Brain microvascular endothelial cell (primary cell): ENCODE results near the gene CUL4A.

ENCODE experiments used
- DNase-seq: peaks from one replicate; pipeline ENCODE4 v3.0.0-alpha.2; 2020
- H3K27ac ChIP-seq: fragments of 250-450 bp; sonication (Bioruptor Pico); 2 replicates; pipeline ENCODE4 v1.5.1; 2020; ENCODE audit warnings: mild to moderate bottlenecking, moderate library complexity
- H3K27me3 ChIP-seq: fragments of 250-450 bp; sonication (Bioruptor Pico); replicated peaks from 2 replicates; pipeline ENCODE4 v1.5.1; 2020; ENCODE audit warnings: mild to moderate bottlenecking
- H3K36me3 ChIP-seq: fragments of 250-450 bp; sonication (Bioruptor Pico); replicated peaks from 2 replicates; pipeline ENCODE4 v1.5.1; 2020; ENCODE audit warnings: mild to moderate bottlenecking
- H3K4me3 ChIP-seq: 2 replicates; pipeline ENCODE4 v1.5.1; 2011; ENCODE audit warnings: low read depth, mild to moderate bottlenecking, control low read depth, low read length, moderate library complexity
- CTCF ChIP-seq: IDR thresholded peaks from 2 replicates; pipeline ENCODE4 v1.5.1; 2011; ENCODE audit warnings: low read depth, mild to moderate bottlenecking, moderate library complexity, low read length, control low read depth, inconsistent platforms; ENCODE audit errors: missing control alignments
- in situ Hi-C: cut with HindIII; loops from 2 replicates; pipeline ENCODE4 v1.10.0; 2017; ENCODE audit warnings: low sequenced_read_pairs, low pct_ligation_motif_present

CUL4A gene

DNA sequence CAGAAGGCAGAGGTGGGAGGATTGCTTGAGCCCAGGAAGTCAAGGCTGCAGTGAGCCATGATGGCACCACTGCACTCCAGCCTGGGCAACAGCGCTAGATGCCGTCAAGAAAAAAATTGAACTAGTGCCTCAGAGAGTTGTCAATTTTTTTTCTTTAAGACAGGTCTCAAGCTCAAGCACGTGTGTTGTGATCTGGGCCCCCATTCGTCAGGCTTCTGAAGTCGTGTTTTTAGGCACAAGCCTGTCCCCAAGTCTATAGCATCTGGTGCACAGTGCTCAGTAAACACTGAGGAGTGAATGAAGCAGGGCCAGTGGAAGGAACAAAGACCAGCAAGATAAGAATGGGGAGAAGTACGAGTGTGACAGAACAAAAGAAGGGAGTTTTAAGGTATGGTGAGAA lies 63.9 kb downstream of the CUL4A start:
- H3K27ac ChIP-seq, result no peak overlapping the region
- no peak for DNase-seq
- H3K27me3 ChIP-seq, result no peaks in the 10 kb centered on the region
- no peak overlapping the region for H3K4me3 ChIP-seq
- H3K36me3 ChIP-seq, result peaks cover 9% of the 10 kb centered on the region
- in situ Hi-C loops, result no loop called here
- no peak for TF ChIP-seq CTCF

GRCh38 chr13:113273851-113274590 lies 64.6 kb downstream of the CUL4A start:
- peaks cover 9% of the 10 kb centered on the region for H3K36me3 ChIP-seq
- no peak overlapping the region for H3K4me3 ChIP-seq
- TF ChIP-seq CTCF, result no peak
- in situ Hi-C loops, result no loop called here
- peak; percentile 77 for DNase-seq
- H3K27me3 ChIP-seq, result no peaks in the 10 kb centered on the region
- peak overlapping the region; percentile 50 for H3K27ac ChIP-seq

GRCh38 chr13:113274721-113275120 lies 65.3 kb downstream of the CUL4A start:
- peaks cover 9% of the 10 kb centered on the region for H3K36me3 ChIP-seq
- no peak for DNase-seq
- no peaks in the 10 kb centered on the region for H3K27me3 ChIP-seq
- in situ Hi-C loops, result no loop called here
- peak overlapping the region; percentile 50 for H3K27ac ChIP-seq
- no peak for TF ChIP-seq CTCF
- no peak overlapping the region for H3K4me3 ChIP-seq

- Histone ChIP-seq H3K36me3 (peaks cover 9% of the 10 kb centered on the region), H3K27ac (no peak overlapping the region), H3K27me3 (no peaks in the 10 kb centered on the region), H3K4me3 (no peak overlapping the region)
- peak; percentile 68 for DNase-seq
- peak; percentile 80 for TF ChIP-seq CTCF
- in situ Hi-C loops, result no loop called here
These were observed 66.0 kb downstream of the CUL4A start for GRCh38 chr13:113275387-113275786.

DNA sequence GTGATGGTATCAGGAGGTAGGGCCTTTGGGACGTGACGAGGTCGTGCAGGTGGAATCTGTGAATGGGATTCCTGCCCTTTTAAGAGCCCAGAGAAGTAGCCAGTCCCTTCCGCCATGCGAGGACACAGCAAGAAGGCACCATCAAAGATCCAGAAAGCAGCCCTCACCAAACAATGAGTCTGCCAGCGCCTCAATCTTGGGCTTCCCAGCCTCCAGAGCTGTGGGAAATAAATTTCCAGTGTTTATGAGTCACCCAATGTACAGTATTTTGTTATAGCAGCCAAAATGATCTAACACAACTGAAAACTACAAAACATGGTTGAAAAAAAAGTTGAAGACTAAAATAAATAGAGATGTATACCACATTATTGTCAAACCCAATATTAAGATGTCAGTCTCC lies 70.7 kb downstream of the CUL4A start:
- DNase-seq, result no peak
- no peak for TF ChIP-seq CTCF
- H3K36me3 ChIP-seq, result no peaks in the 10 kb centered on the region
- no peak overlapping the region for H3K27ac ChIP-seq
- H3K27me3 ChIP-seq, result no peaks in the 10 kb centered on the region
- in situ Hi-C loops, result no loop called here
- no peak overlapping the region for H3K4me3 ChIP-seq

GRCh38 chr13:113283904-113284303 lies 74.5 kb downstream of the CUL4A start:
- Histone ChIP-seq H3K36me3 (no peaks in the 10 kb centered on the region), H3K27me3 (no peaks in the 10 kb centered on the region), H3K4me3 (no peak overlapping the region), H3K27ac (no peak overlapping the region)
- in situ Hi-C loops, result no loop called here
- DNase-seq, result no peak
- TF ChIP-seq CTCF, result no peak
